ENCODE results near the gene IGF2R.

IGF2R gene

DNA sequence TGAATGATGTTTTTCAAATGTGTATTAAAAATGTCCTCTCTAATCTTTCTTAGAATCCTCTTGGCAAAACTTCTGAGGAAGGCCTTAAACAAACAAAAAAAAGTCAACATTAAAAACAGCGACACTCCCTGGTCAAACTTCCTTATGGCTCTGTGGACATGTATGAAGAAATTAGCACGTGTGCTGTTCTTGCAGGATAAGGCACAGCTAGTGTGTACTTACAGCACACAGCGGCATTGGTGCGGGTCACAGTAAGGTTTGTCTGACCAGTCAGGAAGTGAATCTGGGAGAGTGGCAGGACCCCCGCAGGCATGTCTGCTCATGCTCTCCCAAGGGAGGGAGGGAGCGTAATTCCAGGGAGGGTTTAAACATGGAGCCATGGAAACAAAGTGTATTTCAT, 191.6 kb downstream of the IGF2R start:
- DNase-seq, result no peak
